ENCODE measurements around the gene HLX. TPM values are rescaled to one million over a fixed set of nuclear protein-coding genes. Genes with fewer than 3 reads are reported as not detected.

Gene HLX
- total RNA-seq, 1 donor from 2014 or later = 3.2 TPM

DNA sequence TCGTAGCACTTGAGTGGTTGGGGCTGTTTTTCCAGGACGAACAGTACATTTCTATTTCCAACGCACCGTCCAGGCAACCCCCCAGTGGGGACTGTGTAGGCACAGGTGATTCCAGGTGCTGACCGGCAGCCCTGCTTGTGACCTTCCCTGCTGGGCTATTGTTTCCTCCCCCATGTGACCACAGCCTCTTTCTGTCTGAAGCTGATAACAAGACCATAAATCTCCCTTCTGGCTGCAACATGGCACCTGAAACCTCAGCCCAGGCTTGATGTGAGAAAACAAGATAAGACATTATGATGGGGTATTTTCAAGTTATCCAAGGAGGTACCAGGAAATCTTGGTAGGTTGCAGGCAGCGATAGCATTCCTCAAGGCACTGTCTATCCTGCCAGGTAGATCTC is 48.2 kb downstream of the HLX start:
- ATAC-seq (ENCODE audit: low read depth) (no peak), DNase-seq (no peak)
- intact Hi-C loops (cut with micrococcal nuclease) = no loop called here
- no peaks in the 10 kb centered on the region for H3K9me3 Mint-ChIP-seq
- TF ChIP-seq, protein P1, sequence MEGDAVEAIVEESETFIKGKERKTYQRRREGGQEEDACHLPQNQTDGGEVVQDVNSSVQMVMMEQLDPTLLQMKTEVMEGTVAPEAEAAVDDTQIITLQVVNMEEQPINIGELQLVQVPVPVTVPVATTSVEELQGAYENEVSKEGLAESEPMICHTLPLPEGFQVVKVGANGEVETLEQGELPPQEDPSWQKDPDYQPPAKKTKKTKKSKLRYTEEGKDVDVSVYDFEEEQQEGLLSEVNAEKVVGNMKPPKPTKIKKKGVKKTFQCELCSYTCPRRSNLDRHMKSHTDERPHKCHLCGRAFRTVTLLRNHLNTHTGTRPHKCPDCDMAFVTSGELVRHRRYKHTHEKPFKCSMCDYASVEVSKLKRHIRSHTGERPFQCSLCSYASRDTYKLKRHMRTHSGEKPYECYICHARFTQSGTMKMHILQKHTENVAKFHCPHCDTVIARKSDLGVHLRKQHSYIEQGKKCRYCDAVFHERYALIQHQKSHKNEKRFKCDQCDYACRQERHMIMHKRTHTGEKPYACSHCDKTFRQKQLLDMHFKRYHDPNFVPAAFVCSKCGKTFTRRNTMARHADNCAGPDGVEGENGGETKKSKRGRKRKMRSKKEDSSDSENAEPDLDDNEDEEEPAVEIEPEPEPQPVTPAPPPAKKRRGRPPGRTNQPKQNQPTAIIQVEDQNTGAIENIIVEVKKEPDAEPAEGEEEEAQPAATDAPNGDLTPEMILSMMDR (IDR thresholded peaks at IDR 0.05) = no peak
- H3K4me1 Mint-ChIP-seq = peaks cover 1% of the 10 kb centered on the region
- H3K36me3 Mint-ChIP-seq (ENCODE audit: low read depth) = no peaks in the 10 kb centered on the region
- no peak overlapping the region for H3K27ac Mint-ChIP-seq
- H3K27me3 Mint-ChIP-seq = peaks cover 7% of the 10 kb centered on the region
- ChIA-PET CTCF (no interaction called here), POLR2A (no interaction called here)
- no peak overlapping the region for H3K4me3 Mint-ChIP-seq

DNA sequence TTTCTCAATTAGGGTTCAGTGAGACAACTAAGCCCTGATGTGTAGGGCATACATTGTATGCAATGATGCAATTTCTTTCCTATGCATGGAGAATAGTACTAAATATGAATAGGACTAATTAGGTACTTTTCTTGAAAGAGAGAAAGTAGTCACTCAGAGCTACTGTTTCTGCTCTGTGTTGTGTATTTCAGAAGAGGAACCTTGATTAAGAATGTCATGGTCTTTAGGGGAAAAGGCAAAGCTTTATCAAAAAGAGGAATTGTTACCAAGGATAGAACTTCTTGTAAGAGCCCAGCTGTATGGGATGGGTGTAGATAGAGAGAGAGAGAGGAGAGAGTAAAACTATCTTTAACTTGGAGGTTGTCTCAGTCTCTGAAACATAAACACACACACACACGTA is 49.1 kb downstream of the HLX start:
- Mint-ChIP-seq H3K9me3 (no peaks in the 10 kb centered on the region), H3K27ac (no peak overlapping the region), H3K4me3 (no peak overlapping the region), H3K27me3 (peaks cover 7% of the 10 kb centered on the region), H3K36me3 (ENCODE audit: low read depth) (no peaks in the 10 kb centered on the region), H3K4me1 (peaks cover 1% of the 10 kb centered on the region)
- CTCF ChIA-PET = no interaction called here
- ATAC-seq (ENCODE audit: low read depth) = no peak
- intact Hi-C loops (cut with micrococcal nuclease) = no loop called here
- DNase-seq = no peak
- POLR2A ChIA-PET = no interaction called here
- TF ChIP-seq, protein P1 (IDR thresholded peaks at IDR 0.05) = no peak

DNA sequence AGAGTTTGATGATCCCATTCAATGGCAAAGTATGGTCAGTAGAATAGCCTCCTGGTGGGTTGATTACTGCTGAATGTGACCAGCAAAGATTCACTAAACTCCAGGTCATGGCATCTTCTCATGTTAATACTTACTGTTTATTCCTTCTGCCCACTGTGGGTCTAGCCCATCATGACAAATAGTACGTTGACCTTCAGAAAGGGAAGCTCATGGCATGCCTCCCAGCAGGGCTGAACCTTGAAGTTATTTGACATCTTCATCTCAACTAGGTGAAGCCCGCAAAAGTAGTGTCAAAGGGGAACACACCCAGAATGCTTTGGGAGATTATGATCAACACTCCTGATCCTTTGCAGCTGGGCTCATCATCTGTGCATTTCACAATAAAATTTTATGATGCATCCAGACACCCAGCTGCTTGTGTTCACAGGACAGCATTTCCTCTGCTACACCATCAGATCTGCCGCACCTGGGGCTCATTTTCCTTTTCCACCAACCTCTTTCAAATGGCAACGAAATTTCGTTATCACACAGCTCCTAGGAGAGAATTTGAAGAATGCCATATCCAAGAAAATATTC is 49.6 kb downstream of the HLX start:
- Mint-ChIP-seq H3K36me3 (ENCODE audit: low read depth) (no peaks in the 10 kb centered on the region), H3K27me3 (peaks cover 7% of the 10 kb centered on the region), H3K4me1 (peaks cover 1% of the 10 kb centered on the region), H3K27ac (no peak overlapping the region), H3K9me3 (no peaks in the 10 kb centered on the region), H3K4me3 (no peak overlapping the region)
- ChIA-PET POLR2A (interaction anchor here (0.6 kb wide), 1 partner anchor 258 kb away, joined by 8 read pairs; no protein-coding TSS in a partner anchor), CTCF (no interaction called here)
- TF ChIP-seq, protein P1 (IDR thresholded peaks at IDR 0.05) = no peak
- intact Hi-C loops (cut with micrococcal nuclease) = no loop called here
- DNase-seq (no peak), ATAC-seq (ENCODE audit: low read depth) (no peak)

DNA sequence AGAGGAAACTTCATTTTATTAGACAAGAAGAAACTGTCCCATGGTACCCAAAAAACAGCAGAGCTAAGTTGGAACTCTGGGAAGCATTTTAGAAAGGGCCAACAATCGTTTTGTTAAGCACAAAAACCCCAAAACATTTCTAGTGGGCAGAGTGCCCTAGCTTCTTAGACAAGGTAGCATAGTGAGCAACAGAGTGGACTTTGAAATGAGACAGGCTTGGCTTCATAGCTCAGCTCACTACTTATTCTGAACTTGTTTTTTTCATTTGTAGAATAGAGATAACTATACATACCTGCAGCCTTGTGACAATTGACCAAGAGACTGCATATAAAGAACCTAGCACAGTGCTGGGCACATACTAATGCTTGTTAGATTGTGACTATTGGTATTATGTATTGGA is 50.1 kb downstream of the HLX start:
- Mint-ChIP-seq H3K27ac (no peak overlapping the region), H3K4me3 (no peak overlapping the region), H3K4me1 (peaks cover 1% of the 10 kb centered on the region), H3K36me3 (ENCODE audit: low read depth) (no peaks in the 10 kb centered on the region), H3K27me3 (peaks cover 7% of the 10 kb centered on the region), H3K9me3 (no peaks in the 10 kb centered on the region)
- ChIA-PET CTCF (no interaction called here), POLR2A (interaction anchor here (0.6 kb wide), 1 partner anchor 258 kb away, joined by 8 read pairs; no protein-coding TSS in a partner anchor)
- no peak for ATAC-seq (ENCODE audit: low read depth)
- DNase-seq = no peak
- intact Hi-C loops (cut with micrococcal nuclease) = no loop called here
- TF ChIP-seq, protein P1 (IDR thresholded peaks at IDR 0.05) = no peak

Other genes with a start within 250 kb of the HLX start
- 19.6 and 20.0 TPM in 2 replicates for gene C1orf115, start 189.1 kb upstream of the HLX start, total RNA-seq
- gene MTARC2, start 131.1 kb upstream of the HLX start, total RNA-seq = 8.9 and 9.2 TPM in 2 replicates
- 0.37 and 2.2 TPM in 2 replicates for gene MTARC1, start 92.5 kb upstream of the HLX start, total RNA-seq